DOHH2 (cell line): ENCODE measurements around the gene PHC2.

Experiments
- CTCF ChIP-seq: fragments of 200-600 bp; sonication (generic); IDR thresholded peaks from one replicate; pipeline ENCODE4 v1.5.1; 2014; ENCODE audit warnings: antibody characterized with exemption, mild to moderate bottlenecking, low read depth, low read length; ENCODE audit not compliant: poor library complexity, severe bottlenecking
- EZH2phosphoT487 ChIP-seq: fragments of 200-600 bp; sonication (generic); IDR thresholded peaks from 2 replicates; pipeline ENCODE4 v1.6.1; 2017; ENCODE audit warnings: borderline replicate concordance, mild to moderate bottlenecking, antibody characterized with exemption, low read length, moderate library complexity, mixed read lengths

DNA sequence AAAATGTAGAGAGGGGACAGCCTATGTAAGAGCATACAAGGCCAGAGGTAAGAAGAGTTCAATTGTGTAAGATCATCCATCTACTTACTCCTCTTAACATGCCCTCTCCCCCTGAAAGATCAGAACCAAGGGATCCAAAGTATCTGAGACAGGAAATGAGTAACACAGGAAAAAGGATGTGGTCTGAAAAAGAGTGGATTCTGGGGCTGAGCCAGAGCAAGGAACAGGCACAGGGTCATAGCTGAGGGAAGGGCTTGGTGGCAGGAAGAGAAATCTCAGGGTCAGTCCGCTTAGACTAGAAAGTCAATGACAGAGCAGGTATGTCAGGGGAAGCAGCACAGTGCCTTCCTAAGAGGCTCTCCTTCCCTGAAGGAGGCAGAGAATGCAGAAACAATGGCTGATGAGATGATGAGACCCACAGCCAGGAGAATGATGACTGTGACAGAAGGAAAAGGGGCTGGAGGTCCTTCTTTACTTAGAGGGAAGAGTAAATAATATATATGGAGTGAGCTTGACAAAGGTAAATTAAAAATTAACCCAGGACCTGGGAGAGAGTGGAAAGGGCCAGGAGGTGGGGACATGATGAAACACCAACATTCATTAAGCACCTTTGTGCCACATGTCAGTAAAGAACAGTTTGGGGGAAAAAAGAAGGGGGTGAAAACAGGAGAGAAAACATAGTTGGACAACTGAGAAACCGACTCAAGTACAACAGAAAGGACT is 83.8 kb downstream of the PHC2 start:
- TF ChIP-seq CTCF = no peak
- no peak for TF ChIP-seq EZH2phosphoT487
